C4-2B (cell line): ENCODE data around the gene ADH1C.

Experiments
- ZFX ChIP-seq: fragments of 450-650 bp; IDR thresholded peaks from 2 replicates; pipeline ENCODE4 v1.6.1; 2017
- TF ChIP-seq, protein P1 (sequence below): fragments of 450-650 bp; conservative IDR thresholded peaks from 2 replicates; pipeline ENCODE4 v1.5.1; 2017; ENCODE audit warnings: mild to moderate bottlenecking

DNA sequence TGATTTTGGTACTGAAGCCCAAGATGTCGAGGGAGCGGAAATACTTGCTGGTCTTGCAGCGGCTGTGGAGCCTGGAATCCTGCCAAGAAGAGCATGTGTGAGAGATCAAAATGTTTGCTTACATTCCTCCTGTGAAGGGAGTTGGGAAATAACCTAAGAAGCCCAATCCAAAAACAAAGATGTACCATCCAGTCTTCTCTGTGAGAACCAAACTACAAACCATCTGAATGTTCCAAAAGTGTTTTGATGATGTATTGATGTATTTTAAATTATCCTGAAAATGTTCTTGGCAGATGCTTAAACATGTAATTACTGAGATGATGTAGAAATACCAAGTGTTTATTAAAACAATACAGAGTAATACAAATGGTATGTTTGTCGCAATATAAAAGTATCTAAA, 51.6 kb downstream of the ADH1C start:
- TF ChIP-seq, protein P1, sequence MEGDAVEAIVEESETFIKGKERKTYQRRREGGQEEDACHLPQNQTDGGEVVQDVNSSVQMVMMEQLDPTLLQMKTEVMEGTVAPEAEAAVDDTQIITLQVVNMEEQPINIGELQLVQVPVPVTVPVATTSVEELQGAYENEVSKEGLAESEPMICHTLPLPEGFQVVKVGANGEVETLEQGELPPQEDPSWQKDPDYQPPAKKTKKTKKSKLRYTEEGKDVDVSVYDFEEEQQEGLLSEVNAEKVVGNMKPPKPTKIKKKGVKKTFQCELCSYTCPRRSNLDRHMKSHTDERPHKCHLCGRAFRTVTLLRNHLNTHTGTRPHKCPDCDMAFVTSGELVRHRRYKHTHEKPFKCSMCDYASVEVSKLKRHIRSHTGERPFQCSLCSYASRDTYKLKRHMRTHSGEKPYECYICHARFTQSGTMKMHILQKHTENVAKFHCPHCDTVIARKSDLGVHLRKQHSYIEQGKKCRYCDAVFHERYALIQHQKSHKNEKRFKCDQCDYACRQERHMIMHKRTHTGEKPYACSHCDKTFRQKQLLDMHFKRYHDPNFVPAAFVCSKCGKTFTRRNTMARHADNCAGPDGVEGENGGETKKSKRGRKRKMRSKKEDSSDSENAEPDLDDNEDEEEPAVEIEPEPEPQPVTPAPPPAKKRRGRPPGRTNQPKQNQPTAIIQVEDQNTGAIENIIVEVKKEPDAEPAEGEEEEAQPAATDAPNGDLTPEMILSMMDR, result no peak
- no peak for TF ChIP-seq ZFX
